NCI-H2081 (cell line): ENCODE measurements around the gene PAH.

ENCODE experiments used
- DNase-seq, 2 experiments: peaks; one replicate each; lab custom pipeline; 2025; lab: John Stamatoyannopoulos, UW

Gene PAH

GRCh38 chr12:102950950-102951619 is 34.0 kb upstream of the PAH start:
- peak; percentile 76 to 91 for DNase-seq

GRCh38 chr12:102950107-102950949 is 33.3 kb upstream of the PAH start:
- DNase-seq, result peak; percentile 77 to 87

DNA sequence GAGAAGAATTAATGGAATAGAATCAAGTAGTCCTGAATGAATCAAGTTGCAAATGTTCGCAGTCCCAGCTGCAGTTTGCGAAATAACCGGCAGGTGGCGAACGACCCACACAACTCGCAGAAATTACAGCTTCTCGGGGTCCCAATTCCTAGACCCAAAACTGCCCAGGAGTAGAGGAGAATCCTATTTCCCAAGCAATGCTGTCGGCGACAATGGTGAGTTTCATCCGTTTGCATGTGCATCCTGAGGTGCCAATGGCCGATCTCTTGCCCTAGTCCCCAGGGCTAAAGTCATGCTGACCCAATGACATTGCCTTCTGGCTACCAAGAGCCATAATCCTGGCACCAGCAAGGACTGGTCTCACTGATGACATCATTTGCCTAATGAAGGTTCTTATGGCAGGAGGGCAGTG is 31.9 kb upstream of the PAH start:
- peak; percentile 74 to 85 for DNase-seq

DNA sequence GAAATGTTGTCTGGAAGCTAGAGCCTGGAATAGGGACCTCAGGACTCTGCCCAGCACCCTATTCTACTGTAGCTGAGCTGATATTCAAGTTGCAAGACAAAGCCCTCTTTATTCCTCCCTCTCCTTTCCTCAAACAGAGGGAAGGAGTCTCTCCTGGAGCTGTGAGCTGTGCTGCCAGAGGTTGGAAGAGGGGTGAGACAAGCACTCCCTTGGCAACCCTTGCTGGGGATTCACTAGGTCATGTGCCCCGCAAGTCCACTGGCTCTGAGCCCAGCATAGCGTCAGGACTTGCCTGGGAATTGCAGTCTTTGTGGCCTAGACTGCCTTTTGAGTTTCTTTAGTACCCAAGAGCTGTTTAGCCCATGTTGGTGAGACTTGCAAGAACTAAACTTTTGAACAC is 29.0 kb upstream of the PAH start:
- DNase-seq, result no peak

GRCh38 chr12:102939670-102940222 is 22.7 kb upstream of the PAH start:
- no peak for DNase-seq

DNA sequence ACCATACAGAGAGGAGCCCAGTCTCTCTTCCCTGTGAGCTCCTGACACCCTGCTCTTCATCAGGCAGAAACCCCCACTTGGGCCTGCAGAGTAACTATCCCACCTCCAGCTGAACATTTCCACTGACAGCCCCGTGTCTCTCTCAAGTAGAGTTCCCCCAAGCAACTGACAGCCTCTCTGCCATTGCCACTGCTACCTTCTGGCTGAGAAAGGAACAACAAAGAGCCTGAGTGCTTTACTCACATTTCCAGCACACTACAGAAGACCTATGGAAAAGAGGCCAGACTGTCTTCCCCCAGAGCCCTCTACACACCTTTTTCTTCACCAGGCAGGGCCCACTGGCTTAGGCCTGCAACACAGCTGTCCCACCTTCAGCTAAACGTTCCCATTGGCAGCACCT is 22.0 kb upstream of the PAH start:
- no peak for DNase-seq

DNA sequence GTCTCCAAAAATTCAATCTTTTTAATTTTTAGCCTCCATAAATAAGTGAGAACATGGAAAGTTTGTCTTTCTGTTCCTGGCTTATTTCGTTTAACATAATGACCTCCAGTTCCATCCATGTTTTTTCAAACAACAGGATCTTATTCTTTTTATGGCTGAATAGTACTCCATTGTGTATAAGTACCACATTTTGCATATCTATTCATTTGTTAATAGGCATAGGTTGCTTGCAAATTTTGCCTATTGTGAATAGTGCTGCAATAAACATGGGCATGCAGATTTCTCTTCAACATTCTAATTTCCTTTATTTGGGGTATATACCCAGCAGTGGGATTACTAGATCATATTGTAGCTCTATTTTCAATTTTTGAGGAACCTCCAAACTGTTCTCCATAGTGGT is 16.1 kb upstream of the PAH start:
- DNase-seq, result no peak

DNA sequence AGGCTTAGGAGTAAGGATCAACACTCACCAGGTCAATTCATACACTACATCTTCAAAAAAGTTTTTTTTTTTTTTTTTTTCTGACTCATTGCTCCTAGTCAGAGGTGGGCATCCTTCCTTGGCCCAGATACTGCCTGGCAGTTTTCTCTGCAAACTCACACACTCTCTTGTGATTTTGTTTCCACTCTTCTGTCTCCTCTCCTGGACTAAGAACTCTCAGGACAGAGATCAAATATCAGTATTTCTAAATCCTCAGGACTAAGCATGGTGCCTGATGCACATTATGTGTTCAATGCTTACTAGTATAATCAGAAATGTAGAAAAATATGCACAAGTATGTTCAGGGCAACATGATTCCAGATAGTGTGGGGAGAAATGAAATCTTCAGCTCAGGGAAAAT is 10.2 kb upstream of the PAH start:
- no peak for DNase-seq

DNA sequence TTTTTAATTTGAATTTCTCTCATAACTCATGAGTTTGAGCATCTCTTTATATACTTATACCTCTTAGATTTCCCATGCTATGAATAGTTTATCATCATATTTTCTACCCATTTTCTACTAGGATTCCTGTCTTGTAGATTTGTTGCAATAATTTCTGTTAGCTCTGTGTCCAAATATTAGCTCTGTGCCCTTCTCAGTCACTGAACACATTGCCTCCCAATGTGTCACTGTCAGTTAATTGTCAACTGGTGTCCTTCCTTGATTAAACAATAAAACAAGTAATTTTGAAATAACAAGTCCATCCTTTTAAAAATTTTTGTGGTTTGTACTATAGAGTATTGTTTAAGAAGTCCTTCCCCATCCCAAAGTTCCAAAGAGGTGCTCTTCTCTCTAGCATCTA is 4.2 kb upstream of the PAH start:
- no peak for DNase-seq

GRCh38 chr12:102920271-102920670 is 3.2 kb upstream of the PAH start:
- DNase-seq, result no peak

DNA sequence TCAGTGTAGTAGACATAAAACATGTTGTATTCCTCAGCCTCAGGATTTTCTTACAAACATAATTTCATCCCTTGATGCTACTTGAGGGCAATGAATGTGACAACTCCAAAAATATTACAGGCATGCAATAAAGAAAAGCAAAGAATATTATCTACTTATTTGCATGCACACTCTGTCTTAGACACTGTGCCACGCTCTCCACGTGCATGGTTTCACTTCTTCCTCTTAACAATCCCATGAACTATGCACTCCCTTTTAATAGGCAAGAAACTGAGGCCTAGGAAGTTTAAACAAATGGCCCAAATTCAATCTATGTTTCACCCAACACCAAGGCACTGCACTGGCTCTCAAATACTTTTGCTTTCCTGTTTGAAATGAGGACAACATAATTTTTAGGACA is 1.8 kb upstream of the PAH start:
- DNase-seq, result no peak

GRCh38 chr12:102916252-102917025 is 605 bp downstream of the PAH start:
- no peak for DNase-seq

DNA sequence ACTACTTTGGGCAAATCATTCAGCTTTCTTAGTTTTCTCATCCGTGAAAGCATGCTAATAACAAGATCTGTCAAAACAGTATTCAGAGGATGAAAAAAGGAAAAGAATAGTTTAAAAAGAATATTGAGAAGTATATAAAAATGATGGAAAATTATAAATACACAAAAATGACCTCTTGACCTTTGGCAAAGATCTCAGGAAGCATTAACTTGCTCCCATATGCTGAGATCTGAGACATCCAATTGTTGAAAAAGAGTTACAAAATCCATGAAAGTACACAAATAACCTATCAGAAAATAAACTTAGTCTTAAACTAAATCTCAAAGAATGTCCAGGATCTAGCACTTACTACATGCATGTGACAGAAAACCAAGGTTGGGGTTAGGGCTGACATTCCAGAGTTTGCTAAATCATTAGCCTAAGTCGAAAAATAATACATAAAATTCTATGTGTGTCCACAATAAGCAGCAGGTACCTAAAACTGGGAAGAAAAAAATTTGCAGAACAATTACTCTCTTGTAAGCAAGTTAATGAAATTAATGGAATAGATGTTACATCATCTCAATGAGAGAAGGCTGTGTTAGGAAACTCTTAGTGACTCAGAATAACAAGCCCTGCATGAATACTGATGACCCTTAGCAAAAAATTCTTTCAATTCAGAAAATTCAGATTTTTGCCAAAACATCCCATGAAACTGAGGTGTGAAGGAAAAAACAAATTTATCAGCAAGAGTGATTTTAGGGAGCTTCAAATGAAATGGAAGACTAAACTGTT is 3.4 kb downstream of the PAH start:
- no peak for DNase-seq

DNA sequence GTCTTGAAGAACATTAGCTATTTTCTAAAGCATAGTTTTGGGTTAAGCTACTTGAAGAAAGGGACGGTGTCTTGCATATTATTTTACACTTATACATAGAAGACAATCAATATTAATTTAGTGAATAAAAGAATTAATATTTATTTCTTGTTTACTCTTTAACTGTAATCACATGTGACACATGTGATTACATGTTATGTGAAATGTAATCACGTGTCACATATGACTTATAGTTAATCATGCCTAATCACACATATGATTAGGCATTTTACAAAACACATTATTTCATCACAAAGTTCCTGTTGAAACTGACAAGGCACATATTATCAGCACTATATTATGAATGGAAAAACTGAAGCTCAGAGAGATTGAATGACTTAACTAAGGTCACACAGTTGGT is 4.8 kb downstream of the PAH start:
- DNase-seq, result no peak

- DNase-seq, result no peak
Observed at GRCh38 chr12:102911320-102911719, 5.7 kb downstream of the PAH start.

DNA sequence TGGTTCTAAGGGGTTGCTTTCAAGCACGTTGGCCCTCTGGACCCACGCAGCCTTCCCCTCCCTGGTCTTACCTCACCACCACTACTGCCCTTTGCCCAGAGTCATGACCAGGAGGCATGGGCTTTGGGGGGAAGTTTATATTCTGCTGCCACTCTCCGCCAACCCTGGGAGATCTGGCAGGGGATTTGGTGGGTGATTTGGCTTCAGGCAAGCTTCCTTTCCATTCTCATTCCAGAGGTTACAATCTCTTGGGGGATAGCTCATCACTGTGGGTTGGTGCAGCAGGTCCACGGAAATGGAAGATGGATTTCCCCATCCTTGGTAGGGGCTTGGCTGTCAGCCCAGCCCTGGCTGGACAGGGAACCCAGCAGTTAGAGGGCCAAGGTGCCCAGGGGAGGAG is 6.3 kb downstream of the PAH start:
- DNase-seq, result no peak

DNA sequence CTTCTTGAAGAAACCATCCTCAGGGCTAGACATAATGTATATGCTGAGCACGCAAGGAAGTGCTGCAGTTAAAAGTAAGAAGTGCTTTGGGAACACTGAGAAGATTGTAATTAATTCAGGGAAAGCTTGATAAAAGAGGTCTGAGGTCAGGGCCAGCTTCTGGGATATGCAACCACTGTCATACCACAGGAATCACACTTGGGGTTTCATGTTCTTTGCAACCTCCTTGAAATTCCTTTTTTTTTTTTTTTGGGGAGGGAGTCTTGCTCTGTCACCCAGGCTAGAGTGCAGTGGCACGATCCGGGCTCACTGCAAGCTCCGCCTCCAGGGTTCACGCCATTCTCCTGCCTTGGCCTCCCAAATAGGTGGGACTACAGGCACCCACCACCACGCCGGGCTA is 6.9 kb downstream of the PAH start:
- DNase-seq, result no peak

GRCh38 chr12:102907918-102908317 is 9.1 kb downstream of the PAH start:
- DNase-seq, result no peak

DNA sequence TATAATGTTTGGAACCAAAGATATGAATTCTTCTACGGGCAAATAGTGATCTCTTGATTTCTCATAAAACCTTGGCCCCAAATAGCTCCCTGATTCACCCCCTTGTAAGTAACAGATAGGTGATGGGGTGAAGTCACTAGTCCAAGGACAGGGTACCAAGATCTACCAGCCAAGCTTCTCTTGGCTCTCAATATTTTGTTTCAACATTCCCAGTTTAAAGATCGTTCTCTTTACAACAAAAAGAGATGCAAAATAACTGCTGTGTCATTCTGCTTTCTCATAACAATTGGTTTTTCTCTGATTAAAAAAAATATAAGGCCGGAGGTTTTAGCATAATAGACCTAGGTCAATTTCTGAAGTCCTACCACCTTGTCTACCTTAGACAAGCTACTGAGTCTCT is 11.8 kb downstream of the PAH start:
- no peak for DNase-seq

DNA sequence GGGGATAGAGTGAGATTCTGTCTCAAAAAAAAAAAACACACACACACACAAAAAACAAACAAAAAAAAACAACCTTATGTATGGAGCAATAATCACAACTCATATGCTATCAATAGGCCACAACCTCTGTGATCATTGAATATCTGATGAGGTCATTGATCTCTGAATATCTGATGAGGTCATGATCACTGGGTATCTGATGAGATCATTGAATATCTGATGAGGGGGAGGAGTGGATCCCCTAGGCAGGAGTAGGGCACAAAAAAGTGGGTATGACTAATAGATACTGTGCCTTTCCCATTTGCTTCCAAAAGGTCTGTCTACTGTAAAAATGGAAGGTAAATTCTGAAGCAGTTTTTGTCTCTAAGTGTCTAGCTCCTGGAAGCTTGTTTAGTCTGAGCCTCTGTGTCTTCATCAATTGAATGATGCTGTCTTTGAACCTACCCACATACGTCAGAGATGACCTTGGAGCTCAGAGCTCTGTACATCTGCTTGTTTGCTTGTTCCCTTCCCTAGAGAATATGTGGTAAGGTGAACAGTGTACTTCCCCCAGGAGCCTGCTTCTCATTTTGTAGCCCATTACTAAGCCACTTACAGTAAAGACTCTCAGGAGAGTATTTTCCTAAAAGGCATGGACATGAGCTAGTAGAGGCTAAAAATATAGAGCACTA is 13.6 kb downstream of the PAH start:
- DNase-seq, result no peak

DNA sequence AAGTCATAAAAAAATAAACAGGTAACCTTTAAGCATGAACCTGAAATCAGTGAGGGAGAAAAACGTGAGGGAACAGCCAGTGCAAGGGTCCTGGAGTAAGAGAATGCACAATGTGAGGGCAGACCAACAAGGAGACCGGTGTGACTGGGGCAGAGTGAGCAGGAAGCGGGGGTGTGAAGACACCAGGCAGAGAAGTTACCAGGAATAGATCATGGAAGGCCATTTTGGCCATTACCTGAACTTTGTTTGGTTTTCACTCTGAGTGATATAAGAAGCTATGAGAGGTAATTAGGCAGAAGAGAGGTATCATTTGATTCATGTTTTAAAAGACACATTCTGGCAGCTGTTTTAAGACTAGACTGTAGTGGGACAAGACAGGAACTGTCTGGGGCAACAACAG is 15.0 kb downstream of the PAH start:
- DNase-seq, result no peak
